LNCAP (cell line): ENCODE measurements around the gene ADAM11.

ENCODE experiments used
- CTCF ChIP-seq: fragments of 450-650 bp; IDR thresholded peaks from 2 replicates; pipeline ENCODE4 v1.5.1; 2017; ENCODE audit warnings: mild to moderate bottlenecking

ADAM11 gene

GRCh38 chr17:44760474-44761308 is 1.9 kb downstream of the ADAM11 start:
- no peak for TF ChIP-seq CTCF

- TF ChIP-seq CTCF = no peak
These were observed 3.4 kb downstream of the ADAM11 start for GRCh38 chr17:44761932-44762810.

GRCh38 chr17:44763170-44763569 is 4.4 kb downstream of the ADAM11 start:
- TF ChIP-seq CTCF = no peak

- TF ChIP-seq CTCF = no peak
These were observed 7.2 kb downstream of the ADAM11 start for GRCh38 chr17:44765965-44766364.

- no peak for TF ChIP-seq CTCF
These were observed 7.7 kb downstream of the ADAM11 start for GRCh38 chr17:44766409-44767038.

- TF ChIP-seq CTCF = no peak
These were observed 8.7 kb downstream of the ADAM11 start for GRCh38 chr17:44767493-44767892.

GRCh38 chr17:44768505-44769142 is 9.8 kb downstream of the ADAM11 start:
- no peak for TF ChIP-seq CTCF
